Hepatocyte (in vitro differentiated cells): ENCODE measurements around the gene NLRC5. TPM values are rescaled to one million over a fixed set of nuclear protein-coding genes. Genes with fewer than 3 reads are reported as not detected.

ENCODE experiments used
- DNase-seq: peaks from one replicate; pipeline ENCODE4 v3.0.0-alpha.2; 2016; ENCODE audit warnings: low spot score
- H2AFZ ChIP-seq: fragments of 200-600 bp; sonication (generic); 2 replicates; pipeline ENCODE4 v1.6.0; 2016; ENCODE audit warnings: antibody characterized with exemption, mild to moderate bottlenecking
- H3K27ac ChIP-seq: fragments of 200-600 bp; sonication (generic); 2 replicates; pipeline ENCODE4 v1.5.1; 2016; ENCODE audit warnings: mild to moderate bottlenecking
- H3K27me3 ChIP-seq: fragments of 200-600 bp; sonication (generic); 2 replicates; pipeline ENCODE4 v1.6.1; 2016
- H3K36me3 ChIP-seq: fragments of 200-600 bp; sonication (generic); replicated peaks from 2 replicates; pipeline ENCODE4 v1.5.1; 2016; ENCODE audit warnings: low read depth; ENCODE audit not compliant: insufficient read depth
- H3K4me1 ChIP-seq: fragments of 200-600 bp; sonication (generic); 2 replicates; pipeline ENCODE4 v1.5.1; 2016; ENCODE audit warnings: mild to moderate bottlenecking, moderate library complexity; ENCODE audit not compliant: insufficient read depth
- H3K4me2 ChIP-seq: fragments of 200-600 bp; sonication (generic); 2 replicates; pipeline ENCODE4 v1.6.0; 2016
- H3K4me3 ChIP-seq: fragments of 200-600 bp; sonication (generic); 2 replicates; pipeline ENCODE4 v1.5.1; 2016; ENCODE audit warnings: mild to moderate bottlenecking
- H3K79me2 ChIP-seq: fragments of 200-600 bp; sonication (generic); 2 replicates; pipeline ENCODE4 v1.6.0; 2017; ENCODE audit warnings: mild to moderate bottlenecking
- H3K9me2 ChIP-seq: fragments of 200-600 bp; sonication (generic); replicated peaks from 2 replicates; pipeline ENCODE4 v1.6.0; 2017; ENCODE audit warnings: mild to moderate bottlenecking; ENCODE audit not compliant: insufficient read depth
- H3K9me3 ChIP-seq: fragments of 200-600 bp; sonication (generic); 2 replicates; pipeline ENCODE4 v1.5.1; 2016; ENCODE audit warnings: low read depth, mild to moderate bottlenecking
- H4K20me1 ChIP-seq: fragments of 200-600 bp; sonication (generic); 2 replicates; pipeline ENCODE4 v1.6.0; 2016; ENCODE audit warnings: mild to moderate bottlenecking; ENCODE audit not compliant: insufficient read depth, poor library complexity, severe bottlenecking
- EZH2 ChIP-seq: fragments of 200-600 bp; sonication (generic); IDR thresholded peaks from 2 replicates; pipeline ENCODE4 v1.6.1; 2016; ENCODE audit warnings: antibody characterized with exemption, mild to moderate bottlenecking, borderline replicate concordance
- EZH2phosphoT487 ChIP-seq: fragments of 200-600 bp; sonication (generic); IDR thresholded peaks from one replicate; pipeline ENCODE4 v1.6.1; 2018; ENCODE audit warnings: antibody characterized with exemption, mild to moderate bottlenecking, low read depth, moderate library complexity; ENCODE audit not compliant: unreplicated experiment, severe bottlenecking
- WGBS: methylation state at CpG from one replicate; pipeline ENCODE4 v1.1.6; 2016; ENCODE audit warnings: low lambda C conversion rate; ENCODE audit errors: missing lambda C conversion rate; 5-methylcytosine and 5-hydroxymethylcytosine counted together
- polyA plus RNA-seq: library from polyadenylated mRNA; unstranded; fragments of >200 nt; fragmentation: Nextera tagmentation; extraction: Ambion mirVana; gene quantifications from 2 replicates; pipeline ENCODE4 v1.2.1, GENCODE V29; 2016
- total RNA-seq: library from RNA; depleted of rRNA; stranded (reverse); fragments of >200 nt; gene quantifications from 2 replicates; pipeline ENCODE4 v1.2.3, GENCODE V29; 2014
- TF ChIP-seq, protein P1 (sequence below): fragments of 200-600 bp; sonication (generic); IDR thresholded peaks from 2 replicates; pipeline ENCODE4 v1.5.1; 2016; ENCODE audit warnings: antibody characterized with exemption, mild to moderate bottlenecking; ENCODE audit not compliant: poor library complexity

Gene NLRC5
- total and polyA plus RNA-seq, 2 experiments from 2014 or later, result 6.4 to 7.0 TPM

DNA sequence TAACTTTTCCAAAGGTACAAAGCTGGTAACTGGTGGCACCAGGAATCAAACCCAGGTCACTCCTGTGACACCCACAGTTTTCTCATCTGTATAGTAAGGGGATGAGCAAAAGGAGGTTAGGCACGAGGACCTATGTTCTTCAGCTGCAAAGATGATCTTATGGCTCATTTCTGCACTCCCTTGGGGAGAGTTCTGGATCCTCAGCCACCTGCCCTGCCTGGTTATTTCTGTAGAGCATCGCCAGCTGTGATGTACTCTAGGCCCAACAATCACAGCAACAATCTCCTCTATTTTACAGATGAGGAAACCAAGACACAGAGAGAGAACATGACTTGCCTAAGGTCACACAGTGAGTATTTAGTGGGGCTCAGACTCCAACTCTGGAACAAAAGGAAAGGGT, 97.6 kb downstream of the NLRC5 start:
- H3K4me3 ChIP-seq, result no peak overlapping the region
- no peaks in the 10 kb centered on the region for H3K79me2 ChIP-seq
- DNase-seq, result no peak
- no peaks in the 10 kb centered on the region for H3K9me3 ChIP-seq
- TF ChIP-seq EZH2 (no peak), EZH2phosphoT487 (no peak)
- TF ChIP-seq, protein P1, sequence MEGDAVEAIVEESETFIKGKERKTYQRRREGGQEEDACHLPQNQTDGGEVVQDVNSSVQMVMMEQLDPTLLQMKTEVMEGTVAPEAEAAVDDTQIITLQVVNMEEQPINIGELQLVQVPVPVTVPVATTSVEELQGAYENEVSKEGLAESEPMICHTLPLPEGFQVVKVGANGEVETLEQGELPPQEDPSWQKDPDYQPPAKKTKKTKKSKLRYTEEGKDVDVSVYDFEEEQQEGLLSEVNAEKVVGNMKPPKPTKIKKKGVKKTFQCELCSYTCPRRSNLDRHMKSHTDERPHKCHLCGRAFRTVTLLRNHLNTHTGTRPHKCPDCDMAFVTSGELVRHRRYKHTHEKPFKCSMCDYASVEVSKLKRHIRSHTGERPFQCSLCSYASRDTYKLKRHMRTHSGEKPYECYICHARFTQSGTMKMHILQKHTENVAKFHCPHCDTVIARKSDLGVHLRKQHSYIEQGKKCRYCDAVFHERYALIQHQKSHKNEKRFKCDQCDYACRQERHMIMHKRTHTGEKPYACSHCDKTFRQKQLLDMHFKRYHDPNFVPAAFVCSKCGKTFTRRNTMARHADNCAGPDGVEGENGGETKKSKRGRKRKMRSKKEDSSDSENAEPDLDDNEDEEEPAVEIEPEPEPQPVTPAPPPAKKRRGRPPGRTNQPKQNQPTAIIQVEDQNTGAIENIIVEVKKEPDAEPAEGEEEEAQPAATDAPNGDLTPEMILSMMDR, result no peak
- H4K20me1 ChIP-seq, result no peaks in the 10 kb centered on the region
- H2AFZ ChIP-seq, result no peak overlapping the region
- 88% methylated on average over 2 of the region's 2 CpGs for WGBS
- H3K9me2 ChIP-seq, result no peaks in the 10 kb centered on the region
- H3K4me1 ChIP-seq, result peaks cover 6% of the 10 kb centered on the region
- no peak overlapping the region for H3K27ac ChIP-seq
- no peaks in the 10 kb centered on the region for H3K36me3 ChIP-seq
- no peaks in the 10 kb centered on the region for H3K27me3 ChIP-seq
- H3K4me2 ChIP-seq, result no peak overlapping the region

DNA sequence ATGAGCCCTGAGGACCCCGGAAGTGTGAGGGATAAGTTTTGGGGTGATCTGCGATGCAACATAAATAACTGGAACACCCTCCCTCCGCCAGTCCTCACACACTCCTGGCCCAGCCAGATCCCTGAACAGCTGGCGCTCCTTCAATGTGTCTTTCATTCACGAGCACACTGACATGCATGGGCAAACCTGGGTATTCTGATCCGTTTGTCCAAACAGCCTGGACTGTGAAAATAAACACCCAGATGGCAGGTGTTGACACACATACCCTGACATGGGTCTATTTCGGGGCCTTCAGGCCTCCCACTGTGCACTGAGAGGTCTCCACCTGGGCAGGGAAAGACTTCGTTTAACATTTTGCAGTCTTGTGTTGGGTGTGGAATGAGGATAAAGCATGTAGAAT, 100.0 kb downstream of the NLRC5 start:
- H2AFZ ChIP-seq, result no peak overlapping the region

DNA sequence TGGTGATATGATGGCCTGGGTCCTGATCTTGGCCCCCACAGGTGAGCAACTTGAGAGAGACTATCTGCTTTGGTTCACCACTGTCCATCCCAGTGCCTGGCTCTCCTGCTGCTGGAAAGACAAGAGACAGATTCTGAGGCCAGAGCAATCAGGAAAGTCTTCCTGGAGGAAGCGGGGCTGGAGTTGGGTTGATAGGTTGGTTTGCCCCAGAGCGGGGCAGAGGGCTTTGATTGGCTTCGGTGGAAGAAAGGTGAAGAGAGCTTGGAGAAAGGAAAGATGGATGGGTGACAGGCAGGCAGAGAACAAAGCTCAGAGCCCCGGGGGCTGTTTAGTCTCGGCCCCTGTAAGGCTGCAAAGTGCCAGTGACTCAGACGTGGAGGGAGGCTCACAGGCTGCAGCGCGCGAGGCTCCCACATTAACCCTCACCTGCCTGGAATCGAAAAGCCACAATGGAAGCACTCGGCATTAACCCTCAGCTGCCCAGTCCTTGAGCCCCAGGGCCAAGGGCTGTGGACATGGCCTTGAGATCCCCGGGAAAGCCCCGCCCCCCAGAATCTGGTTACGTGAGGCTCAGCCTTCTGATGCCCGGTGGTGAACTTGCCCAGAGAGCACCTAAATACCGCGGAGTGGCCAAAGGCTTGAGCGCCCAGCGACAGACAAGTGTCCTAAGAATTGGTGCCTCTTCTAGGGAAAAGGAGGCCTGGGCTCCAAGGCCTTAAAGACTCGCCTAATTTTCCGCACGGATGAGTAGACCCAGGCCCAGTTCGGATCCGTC, 102.0 kb downstream of the NLRC5 start:
- no peaks in the 10 kb centered on the region for H3K79me2 ChIP-seq
- H3K4me2 ChIP-seq, result peak overlapping the region; percentile 96
- TF ChIP-seq EZH2phosphoT487 (no peak), EZH2 (no peak)
- TF ChIP-seq, protein P1, result no peak
- peaks cover 7% of the 10 kb centered on the region for H3K4me1 ChIP-seq
- peak overlapping the region; percentile 82 for H3K4me3 ChIP-seq
- peak overlapping the region; percentile 71 for H2AFZ ChIP-seq
- H3K9me3 ChIP-seq, result no peaks in the 10 kb centered on the region
- H3K9me2 ChIP-seq, result no peaks in the 10 kb centered on the region
- H3K27ac ChIP-seq, result peak overlapping the region; percentile 74
- no peaks in the 10 kb centered on the region for H3K36me3 ChIP-seq
- DNase-seq, result peak; percentile 73
- H4K20me1 ChIP-seq, result no peaks in the 10 kb centered on the region
- 7% methylated on average over 24 of the region's 24 CpGs for WGBS
- H3K27me3 ChIP-seq, result no peaks in the 10 kb centered on the region

More for the DNA sequence above, 100.0 kb downstream of the NLRC5 start:
- no peak for DNase-seq
- no peaks in the 10 kb centered on the region for H4K20me1 ChIP-seq
- H3K27me3 ChIP-seq, result no peaks in the 10 kb centered on the region
- no peaks in the 10 kb centered on the region for H3K9me3 ChIP-seq
- H3K9me2 ChIP-seq, result no peaks in the 10 kb centered on the region
- WGBS, result 88% methylated on average over 8 of the region's 8 CpGs
- no peak overlapping the region for H3K27ac ChIP-seq
- H3K4me2 ChIP-seq, result no peak overlapping the region
- H3K36me3 ChIP-seq, result no peaks in the 10 kb centered on the region
- H3K4me1 ChIP-seq, result peaks cover 7% of the 10 kb centered on the region
- no peak overlapping the region for H3K4me3 ChIP-seq
- no peak for TF ChIP-seq EZH2phosphoT487
- no peak for TF ChIP-seq EZH2
- TF ChIP-seq, protein P1, result no peak
- H3K79me2 ChIP-seq, result no peaks in the 10 kb centered on the region
